GM12878 (cell line): Measurements from ENCODE around the gene HDAC5. TPM values are rescaled to one million over a fixed set of nuclear protein-coding genes. Genes with fewer than 3 reads are reported as not detected.

Source experiments
- ATAC-seq: fragments of 200-7000 bp; cut with Tn5 transposase; 3 replicates; pipeline ENCODE4 v1.9.1; 2020; ENCODE audit warnings: mild to moderate bottlenecking, moderate library complexity
- BruUV-seq: library from RNA; stranded (reverse); fragments of 400-500 nt; replicated peaks from 2 replicates; lab custom pipeline; 2021; lab: Mats Ljungman, UMichigan
- CTCF ChIA-PET: fragments of 300-600 bp; sonication (Branson Sonifier 250); formaldehyde crosslinking; extraction: SDS; loops from one replicate; lab custom pipeline; 2021; ENCODE audit warnings: inconsistent platforms; lab: Yijun Ruan, JAX
- POLR2A ChIA-PET: fragments of 350-600 bp; formaldehyde crosslinking; extraction: SDS; loops from one replicate; lab custom pipeline; 2021; ENCODE audit warnings: inconsistent platforms; lab: Charles Lee
- RAD21 ChIA-PET: fragments of 300-600 bp; sonication (Branson Sonifier 250); formaldehyde crosslinking; loops from one replicate; lab custom pipeline; 2023; ENCODE audit warnings: antibody characterized with exemption; ENCODE audit not compliant: unreplicated experiment; lab: Charles Lee
- SMC1A ChIA-PET: fragments of 300-600 bp; sonication (Branson Sonifier 250); formaldehyde crosslinking; loops from one replicate; lab custom pipeline; 2023; ENCODE audit not compliant: unreplicated experiment, uncharacterized antibody; lab: Charles Lee
- DNase-seq: peaks from one replicate; pipeline ENCODE4 v3.0.0-alpha.2; 2011; ENCODE audit warnings: low read depth, low spot score
- FAIRE-seq: peaks from 3 replicates; lab custom pipeline; 2011; peaks lifted over from hg19 to GRCh38; lab: Jason Lieb, UNC
- H2AFZ ChIP-seq: 2 replicates; pipeline ENCODE4 v1.6.0; 2011; ENCODE audit warnings: low read depth, low read length, control low read depth; ENCODE audit not compliant: control insufficient read depth
- H3K27ac ChIP-seq: 2 replicates; pipeline ENCODE4 v1.5.1; 2011; ENCODE audit warnings: control low read depth; ENCODE audit not compliant: control insufficient read depth, insufficient read depth
- H3K27me3 ChIP-seq, 2 experiments: replicated peaks in 1 of 2; 2 replicates each; pipeline versions ENCODE4 v1.6.0 to v1.6.1; 2011; ENCODE audit warnings: low read length in 1 of 2; ENCODE audit not compliant: control insufficient read depth in 2 of 2, insufficient read depth in 2 of 2
- H3K36me3 ChIP-seq, 2 experiments: 2 replicates each; pipeline ENCODE4 v1.5.1; 2011; ENCODE audit warnings: low read length in 1 of 2; ENCODE audit not compliant: control insufficient read depth in 2 of 2, insufficient read depth in 2 of 2
- H3K4me1 ChIP-seq: 2 replicates; pipeline ENCODE4 v1.6.1; 2011; ENCODE audit warnings: mild to moderate bottlenecking, low read length, moderate library complexity, mixed read lengths; ENCODE audit not compliant: control insufficient read depth, insufficient read depth
- H3K4me2 ChIP-seq: 2 replicates; pipeline ENCODE4 v1.6.0; 2011; ENCODE audit warnings: control low read depth; ENCODE audit not compliant: control insufficient read depth, insufficient read depth
- H3K4me3 ChIP-seq: fragments of 200-600 bp; sonication (generic); 2 replicates; pipeline ENCODE4 v1.5.1; 2016
- H3K79me2 ChIP-seq: 2 replicates; pipeline ENCODE4 v1.6.0; 2011; ENCODE audit warnings: low read length; ENCODE audit not compliant: control insufficient read depth, insufficient read depth
- H3K9ac ChIP-seq: 2 replicates; pipeline ENCODE4 v1.8.0; 2011; ENCODE audit warnings: low read length, control low read depth, mixed read lengths; ENCODE audit not compliant: control insufficient read depth, insufficient read depth
- H3K9me3 ChIP-seq: replicated peaks from 3 replicates; pipeline ENCODE4 v1.5.1; 2011; ENCODE audit warnings: mild to moderate bottlenecking, low read length; ENCODE audit not compliant: control insufficient read depth, insufficient read depth
- H4K20me1 ChIP-seq: 2 replicates; pipeline ENCODE4 v1.6.0; 2011; ENCODE audit not compliant: control insufficient read depth, insufficient read depth
- CBFB ChIP-seq: IDR thresholded peaks from 2 replicates; pipeline ENCODE4 v1.6.1; 2016; ENCODE audit warnings: antibody characterized with exemption, low read depth
- CBX3 ChIP-seq: fragments of 200-600 bp; sonication (generic); IDR thresholded peaks from 2 replicates; pipeline ENCODE4 v1.6.1; 2016; ENCODE audit warnings: low read depth, borderline replicate concordance
- JUNB ChIP-seq: IDR thresholded peaks from 2 replicates; pipeline ENCODE4 v1.6.1; 2016; ENCODE audit warnings: antibody characterized with exemption, mild to moderate bottlenecking
- RBBP5 ChIP-seq: fragments of 200-600 bp; sonication (generic); conservative IDR thresholded peaks from 2 replicates; pipeline ENCODE4 v1.6.1; 2016
- SRF ChIP-seq, 2 experiments: IDR thresholded peaks; 2 replicates each; pipeline ENCODE4 v1.6.1; 2011; ENCODE audit warnings: low read depth in 2 of 2, low read length in 2 of 2, mild to moderate bottlenecking in 1 of 2, moderate library complexity in 1 of 2
- TCF12 ChIP-seq: IDR thresholded peaks from 2 replicates; pipeline ENCODE4 v1.6.1; 2011; ENCODE audit warnings: low read depth, mild to moderate bottlenecking, low read length
- TCF3 ChIP-seq: IDR thresholded peaks from 2 replicates; pipeline ENCODE4 v1.6.1; 2012; ENCODE audit warnings: low read depth, mild to moderate bottlenecking, low read length, borderline replicate concordance; ENCODE audit not compliant: insufficient read depth
- TCF7 ChIP-seq: IDR thresholded peaks from 2 replicates; pipeline ENCODE4 v1.6.1; 2014; ENCODE audit warnings: antibody characterized with exemption, borderline replicate concordance
- USF2 ChIP-seq: IDR thresholded peaks from 2 replicates; pipeline ENCODE4 v1.6.1; 2011; ENCODE audit warnings: low read depth, low read length, improper control_type of control experiment, borderline replicate concordance
- YBX1 ChIP-seq: fragments of 450-650 bp; IDR thresholded peaks from 2 replicates; pipeline ENCODE4 v1.6.1; 2016; ENCODE audit warnings: antibody characterized with exemption
- WGBS: methylation state at CpG from one replicate; pipeline ENCODE4 v1.1.6; 2016; ENCODE audit warnings: low lambda C conversion rate; ENCODE audit not compliant: insufficient replicate concordance, insufficient coverage; ENCODE audit errors: missing lambda C conversion rate; 5-methylcytosine and 5-hydroxymethylcytosine counted together
- in situ Hi-C: fragments of 300-500 bp; cut with MboI; formaldehyde crosslinking; loops from 9 replicates; pipeline ENCODE4 v1.14.3; 2018; ENCODE audit warnings: mixed read lengths
- intact Hi-C: fragments of 100-400 bp; cut with micrococcal nuclease; formaldehyde crosslinking; loops from one replicate; pipeline ENCODE4 v1.14.2; 2022; ENCODE audit not compliant: unreplicated experiment
- polyA plus RNA-seq, 11 experiments: library from polyadenylated mRNA; depleted of rRNA in 4 of 11; unstranded in 6 of 11; stranded (reverse) in 5 of 11; fragments of >200 nt; fragmentation: Nextera tagmentation in 4 of 11; fragmentation: Illumina TruSeq in 1 of 11; extraction: Ambion mirVana in 4 of 11; extraction: Trizol in 1 of 11; gene quantifications; 1 replicate in 1 of 11; 2 replicates in 10 of 11; pipeline versions ENCODE4 v1.2.1 to v1.2.3, GENCODE V29; 2011 to 2016; ENCODE audit warnings: inconsistent platforms in 2 of 11, missing spikeins in 2 of 11, low read depth in 1 of 11
- total RNA-seq, 4 experiments: library from RNA; depleted of rRNA in 3 of 4; stranded (reverse); fragments of >200 nt in 3 of 4; fragmentation: Illumina TruSeq in 1 of 4; extraction: Trizol in 1 of 4; gene quantifications; 2 replicates each; pipeline versions ENCODE4 v1.2.1 to v1.2.3, GENCODE V29; 2013 to 2021
- TF ChIP-seq, protein P1 (sequence below): fragments of 450-650 bp; IDR thresholded peaks from 2 replicates; pipeline ENCODE4 v1.6.1; 2016; ENCODE audit warnings: mild to moderate bottlenecking

HDAC5 gene
- total and polyA plus RNA-seq, 10 of the 15 experiments (the other 5 are each of a cell fraction or from before 2014, with no cell fraction given): 1.1 to 58.0 (median 27.3) TPM

DNA sequence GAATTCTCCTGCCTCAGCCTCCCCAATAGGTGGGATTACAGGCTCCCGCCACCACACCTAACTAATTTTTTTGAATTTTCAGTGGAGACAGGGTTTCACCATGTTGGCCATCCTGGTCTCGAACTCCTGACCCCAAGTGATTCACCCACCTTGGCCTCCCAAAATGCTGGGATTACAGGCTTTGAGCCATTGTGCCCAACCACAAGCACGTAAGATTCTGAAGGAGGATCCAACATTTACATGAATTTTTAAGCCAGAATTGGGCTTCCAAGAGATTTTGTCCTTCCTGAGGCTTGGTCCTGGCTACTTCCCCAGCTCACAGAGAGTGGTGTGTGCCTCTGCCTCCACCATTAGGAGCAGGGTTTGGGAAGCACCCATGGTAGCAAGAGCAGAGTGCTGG lies 41.8 kb downstream of the HDAC5 start:
- POLR2A ChIA-PET: interaction anchor here (0.5 kb wide), 1 partner anchor 944 kb away, joined by 3 read pairs; no protein-coding TSS in a partner anchor
- TF ChIP-seq TCF3 (no peak), YBX1 (no peak), TCF7 (no peak), JUNB (no peak), CBX3 (no peak), SRF (IDR thresholded peaks at IDR 0.05; ENCODE audit: low read depth in 2 of 2, low read length in 2 of 2) (no peak), RBBP5 (no peak), TCF12 (no peak), USF2 (no peak), CBFB (no peak)
- TF ChIP-seq, protein P1, sequence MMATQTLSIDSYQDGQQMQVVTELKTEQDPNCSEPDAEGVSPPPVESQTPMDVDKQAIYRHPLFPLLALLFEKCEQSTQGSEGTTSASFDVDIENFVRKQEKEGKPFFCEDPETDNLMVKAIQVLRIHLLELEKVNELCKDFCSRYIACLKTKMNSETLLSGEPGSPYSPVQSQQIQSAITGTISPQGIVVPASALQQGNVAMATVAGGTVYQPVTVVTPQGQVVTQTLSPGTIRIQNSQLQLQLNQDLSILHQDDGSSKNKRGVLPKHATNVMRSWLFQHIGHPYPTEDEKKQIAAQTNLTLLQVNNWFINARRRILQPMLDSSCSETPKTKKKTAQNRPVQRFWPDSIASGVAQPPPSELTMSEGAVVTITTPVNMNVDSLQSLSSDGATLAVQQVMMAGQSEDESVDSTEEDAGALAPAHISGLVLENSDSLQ: no peak
- in situ Hi-C loops: no loop called here

More for the DNA sequence above, 41.8 kb downstream of the HDAC5 start:
- SMC1A ChIA-PET: no interaction called here
- Histone ChIP-seq H3K4me2 (no peak overlapping the region), H3K9ac (no peak overlapping the region), H4K20me1 (no peaks in the 10 kb centered on the region; the same call in 1 of the 2 replicates), H3K36me3 (peaks cover 17 to 37% of the 10 kb centered on the region in 2 experiments; a peak in 3 of 4 replicates), H2AFZ (no peak overlapping the region), H3K4me3 (no peak overlapping the region), H3K27ac (no peak overlapping the region), H3K4me1 (no peaks in the 10 kb centered on the region), H3K9me3 (no peaks in the 10 kb centered on the region), H3K79me2 (no peaks in the 10 kb centered on the region), H3K27me3 (no peaks in the 10 kb centered on the region)
- BruUV-seq: no TSS peak
- intact Hi-C loops: no loop called here
- RAD21 ChIA-PET: no interaction called here
- CTCF ChIA-PET: interaction anchor here (1.6 kb wide), 1 partner anchor 87 kb away, joined by 4 read pairs; no protein-coding TSS in a partner anchor
- ATAC-seq (no peak), FAIRE-seq (no peak), DNase-seq (no peak)
- WGBS: 100% methylated on average over 3 of the region's 3 CpGs
